Globus pallidus (tissue), 1 donor: ENCODE data around the gene RALY.
"Not testable (repeated sequence)": the region's sequence is repeated elsewhere in the genome, so short reads cannot be mapped to it uniquely, and the experiment has no call there.

Experiments
- DNase-seq: peaks from one replicate; pipeline ENCODE4 v3.0.0-alpha.2; 2015; ENCODE audit warnings: low spot score

RALY gene

DNA sequence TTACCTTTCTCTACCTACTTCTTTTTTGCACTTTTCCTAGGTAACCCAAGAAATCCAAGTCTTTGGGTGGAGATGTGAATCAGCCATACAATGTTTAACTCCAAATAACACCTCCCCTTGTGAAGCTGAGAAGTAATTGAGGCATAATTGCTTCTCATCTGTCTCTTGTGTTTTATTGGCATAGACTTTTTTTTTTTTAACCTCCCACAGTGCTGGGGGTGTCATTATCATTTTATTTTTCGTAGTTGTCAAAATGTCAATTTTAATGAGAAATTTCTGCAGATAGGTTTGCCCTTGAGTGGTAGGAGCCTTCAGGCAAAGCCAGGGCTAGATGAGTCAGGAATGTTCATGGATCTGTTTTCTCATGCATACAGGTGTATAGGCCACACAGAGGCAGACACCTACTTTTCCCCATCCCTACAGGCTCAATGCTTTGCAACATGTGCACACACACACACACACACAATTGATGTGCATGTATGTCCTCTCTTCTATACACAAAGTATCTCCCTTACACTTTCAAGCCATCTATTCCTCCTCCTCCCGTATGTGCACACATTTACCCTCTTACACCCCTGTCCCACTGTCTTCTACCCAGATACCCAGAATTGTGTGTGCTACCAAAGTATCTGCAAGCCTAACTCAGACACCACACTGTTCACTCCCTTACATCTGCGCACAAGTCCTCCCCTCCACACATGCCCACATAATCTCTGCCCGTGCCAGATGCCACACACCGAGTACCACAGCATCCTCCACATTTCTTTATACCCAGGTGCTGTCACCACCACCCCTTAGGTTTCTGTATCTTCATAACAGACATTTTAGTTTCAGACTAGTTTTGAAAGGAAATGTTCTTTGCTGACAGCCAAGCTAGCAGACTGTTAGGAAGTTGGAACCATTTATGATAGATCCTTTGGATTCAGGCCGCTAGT is 22.0 kb downstream of the RALY start:
- DNase-seq, result no peak

DNA sequence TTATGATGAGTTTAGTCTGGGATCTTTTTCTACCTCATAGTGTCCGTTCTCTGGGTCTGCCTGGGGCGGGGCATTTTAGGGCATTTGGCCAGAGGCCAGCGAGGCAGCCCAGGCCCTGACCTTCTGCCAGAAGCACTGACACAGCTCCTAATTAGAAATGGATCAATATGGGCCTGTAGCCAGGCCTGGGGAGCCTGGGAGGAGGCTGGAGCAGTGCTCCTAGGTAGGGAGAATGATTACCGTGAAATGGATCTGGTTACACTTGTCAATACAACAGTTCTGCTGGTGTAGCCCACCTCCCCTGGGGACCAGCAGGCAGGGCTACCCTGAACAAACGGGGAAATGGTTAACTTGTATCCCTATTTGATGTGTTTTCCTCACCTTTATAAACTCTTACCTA is 23.0 kb downstream of the RALY start:
- no peak for DNase-seq

DNA sequence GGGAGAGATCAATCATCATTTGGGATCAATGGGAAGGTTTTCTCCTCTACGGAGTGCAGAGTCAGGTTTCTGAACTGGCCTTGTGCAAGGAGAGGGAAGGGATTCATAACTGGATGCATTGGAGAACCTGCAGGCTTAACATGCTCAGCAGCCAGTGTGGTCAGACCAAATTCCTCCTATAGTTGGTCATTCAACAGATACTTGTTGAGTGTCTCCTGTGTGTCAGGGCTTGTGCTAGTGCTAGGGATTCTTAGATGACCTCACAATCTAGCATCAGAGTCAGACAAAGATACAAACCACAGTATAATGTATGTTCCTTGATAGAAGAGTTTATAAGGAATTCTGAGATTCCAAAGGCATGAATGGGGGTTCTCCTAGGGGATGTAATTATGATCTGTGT is 23.9 kb downstream of the RALY start:
- no peak for DNase-seq

DNA sequence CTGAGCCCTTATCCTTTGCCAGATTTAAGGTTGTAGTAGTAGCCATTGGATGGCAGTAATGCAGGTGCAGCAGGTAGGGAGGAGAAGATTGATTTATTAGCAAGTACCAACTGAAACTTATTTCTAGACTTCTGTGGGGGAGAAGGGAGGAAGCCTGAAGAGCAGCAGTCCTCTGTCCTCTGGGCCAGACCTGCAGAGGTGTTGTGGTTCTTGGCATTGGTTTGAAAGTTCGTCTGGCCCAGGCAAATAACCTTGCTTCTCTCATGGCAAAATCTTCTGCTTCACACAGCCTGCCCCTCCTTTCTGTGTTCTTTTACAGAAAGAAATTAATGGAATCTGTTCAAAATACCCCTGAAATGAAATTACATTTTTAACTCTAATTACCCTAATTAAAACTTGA is 24.5 kb downstream of the RALY start:
- no peak for DNase-seq

DNA sequence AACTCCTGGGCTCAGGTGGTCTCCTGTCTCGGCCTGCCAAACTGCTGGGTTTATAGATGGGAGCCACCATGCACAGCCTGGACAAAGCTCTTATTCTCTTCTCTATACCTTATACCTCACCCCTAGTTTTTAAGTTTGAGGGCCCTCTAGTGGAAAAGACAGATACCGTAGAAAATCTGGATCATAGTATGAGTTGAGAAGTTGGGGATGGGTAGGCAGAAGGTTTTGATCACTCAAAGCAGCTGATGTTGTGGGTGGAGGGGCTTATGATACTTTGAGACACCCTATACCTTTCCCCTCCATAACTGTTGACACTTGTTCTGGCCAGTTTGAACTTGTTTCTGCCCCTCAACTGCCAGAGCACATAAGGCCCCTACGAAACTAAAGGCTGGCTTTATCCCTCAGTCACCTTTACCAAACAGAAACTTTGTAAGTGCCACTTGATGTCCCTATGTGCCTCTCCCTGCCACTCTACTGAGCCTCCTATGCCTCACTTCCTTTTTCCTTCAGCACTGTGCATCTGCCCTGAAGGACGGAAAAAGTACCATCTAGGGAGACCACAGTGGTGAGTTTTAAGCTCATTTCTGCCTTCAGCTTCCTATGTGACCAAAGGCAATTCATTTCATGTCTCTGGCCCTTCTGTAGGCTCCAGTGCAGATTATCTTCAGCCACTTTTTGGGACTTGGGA is 28.6 kb downstream of the RALY start:
- no peak for DNase-seq

DNA sequence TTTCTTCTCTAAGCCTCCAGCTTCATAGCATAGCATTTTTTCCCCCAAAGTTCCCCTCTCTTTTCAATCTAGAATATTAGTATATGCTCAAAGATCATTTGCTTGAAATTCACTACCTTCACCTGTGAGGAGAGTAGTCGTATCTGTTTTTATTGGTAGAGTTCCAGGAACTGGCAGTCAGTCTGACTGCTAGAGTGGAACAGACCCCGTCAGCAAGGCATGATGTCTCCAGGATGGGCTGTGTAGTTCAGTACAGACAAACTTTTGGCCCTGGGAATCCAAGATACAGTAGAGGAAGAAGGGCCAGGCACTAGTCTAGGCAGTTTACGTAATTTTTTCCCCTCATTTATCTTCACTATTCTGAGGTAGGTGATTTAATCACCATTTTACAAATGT is 29.1 kb downstream of the RALY start:
- no peak for DNase-seq

DNA sequence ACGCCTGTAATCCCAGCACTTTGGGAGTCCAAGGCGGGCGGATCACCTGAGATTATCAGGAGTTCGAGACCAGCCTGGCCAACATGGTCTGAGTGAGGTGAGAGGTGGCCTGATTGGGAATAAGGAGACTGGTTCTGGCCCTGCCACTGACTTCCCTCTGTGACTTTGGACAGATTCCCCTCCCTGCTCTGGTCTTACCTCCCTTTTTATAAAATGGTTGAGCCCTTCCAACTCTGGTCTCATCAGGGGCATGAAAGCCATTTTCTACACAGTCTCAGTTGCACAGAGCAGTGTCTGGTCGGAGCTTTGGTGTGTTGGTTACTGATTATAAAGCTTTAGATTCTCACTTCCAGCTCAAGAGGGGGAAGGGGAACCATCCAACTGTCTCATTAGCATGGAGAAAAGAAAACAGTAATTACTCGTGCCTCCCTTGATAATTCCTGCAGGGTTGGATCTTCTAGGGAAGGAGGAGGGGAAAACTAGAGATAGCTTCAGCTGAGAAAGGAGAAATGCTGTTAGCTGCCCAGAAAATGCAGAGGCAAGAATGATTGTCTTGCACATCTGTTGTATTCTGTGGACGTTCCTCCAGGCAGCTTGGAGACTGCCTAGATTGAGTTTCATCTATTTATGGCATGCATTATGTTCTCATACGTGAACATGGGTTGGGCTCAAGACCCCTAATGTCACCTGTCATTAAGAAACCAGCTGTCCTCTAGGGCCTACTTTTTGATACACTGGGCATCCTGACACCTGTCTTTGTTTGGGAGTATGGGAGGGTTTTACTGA is 30.4 kb downstream of the RALY start:
- DNase-seq, result no peak

DNA sequence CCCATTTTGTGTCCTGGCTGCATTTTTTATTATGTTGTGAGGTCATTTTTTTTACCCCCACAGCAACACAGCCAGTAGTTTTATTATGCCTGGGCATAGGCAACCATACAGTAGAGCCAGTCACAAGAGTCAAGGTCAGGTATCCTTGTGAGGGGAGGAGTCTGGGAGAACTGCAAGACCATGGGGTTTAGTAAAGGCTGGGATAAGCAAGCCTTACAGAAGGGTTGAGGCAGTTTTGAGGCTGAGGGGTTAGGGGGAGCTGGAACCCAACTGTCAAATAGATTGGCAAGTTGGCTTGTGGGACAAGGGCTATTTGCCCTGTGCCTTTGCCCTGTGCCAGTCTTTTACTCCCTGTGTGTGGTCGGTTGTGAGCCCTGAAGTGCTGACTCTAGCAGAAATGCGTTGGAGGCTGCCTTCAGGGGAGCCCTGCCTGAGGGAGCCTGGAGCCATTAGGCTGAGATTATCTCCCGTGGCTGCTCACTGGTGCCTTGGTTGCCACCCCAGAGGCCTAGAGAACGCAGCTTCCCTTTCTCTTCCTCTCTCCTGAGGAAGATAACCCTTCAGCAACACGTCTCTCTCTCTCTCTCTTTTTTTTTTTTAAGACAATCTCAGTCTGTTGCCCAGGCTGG is 31.1 kb downstream of the RALY start:
- DNase-seq, result no peak

DNA sequence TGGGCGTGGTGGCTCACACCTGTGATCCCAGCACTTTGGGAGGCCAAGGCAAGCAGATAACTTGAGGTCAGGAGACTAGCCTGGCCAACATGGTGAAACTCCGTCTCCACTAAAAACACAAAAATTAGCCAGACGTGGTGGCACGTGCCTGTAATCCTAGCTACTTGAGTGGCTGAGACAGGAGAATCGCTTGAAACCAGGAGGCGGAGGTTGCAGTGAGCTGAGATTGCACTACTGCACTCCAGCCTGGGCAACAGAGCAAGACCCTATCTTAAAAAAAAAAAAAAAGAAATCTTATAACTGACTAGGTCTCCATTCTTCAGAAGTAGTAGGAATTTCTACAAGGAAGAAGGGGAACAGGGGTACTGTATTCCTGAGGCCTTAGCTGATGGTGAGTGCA is 34.3 kb downstream of the RALY start:
- DNase-seq, result not testable (repeated sequence)

DNA sequence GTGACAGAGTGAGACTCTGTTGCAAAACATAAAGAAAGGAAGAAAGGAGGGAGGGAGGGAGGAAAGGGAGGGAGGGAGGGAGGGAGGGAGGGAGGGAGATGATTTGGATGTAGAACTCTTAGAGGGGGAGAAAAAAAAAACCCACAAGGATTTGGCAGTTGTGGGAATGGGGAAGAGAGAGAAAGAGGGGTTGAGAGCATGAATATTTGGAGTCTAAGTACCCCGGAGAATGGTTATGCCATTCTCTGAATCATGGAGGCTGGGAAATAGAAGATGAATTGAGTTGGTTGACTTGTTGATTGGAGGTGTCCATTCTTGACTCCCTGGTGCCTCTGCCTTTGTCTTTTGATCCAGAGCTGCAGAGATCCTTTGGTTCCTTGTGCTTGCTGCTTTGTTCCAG is 35.7 kb downstream of the RALY start:
- DNase-seq, result no peak

DNA sequence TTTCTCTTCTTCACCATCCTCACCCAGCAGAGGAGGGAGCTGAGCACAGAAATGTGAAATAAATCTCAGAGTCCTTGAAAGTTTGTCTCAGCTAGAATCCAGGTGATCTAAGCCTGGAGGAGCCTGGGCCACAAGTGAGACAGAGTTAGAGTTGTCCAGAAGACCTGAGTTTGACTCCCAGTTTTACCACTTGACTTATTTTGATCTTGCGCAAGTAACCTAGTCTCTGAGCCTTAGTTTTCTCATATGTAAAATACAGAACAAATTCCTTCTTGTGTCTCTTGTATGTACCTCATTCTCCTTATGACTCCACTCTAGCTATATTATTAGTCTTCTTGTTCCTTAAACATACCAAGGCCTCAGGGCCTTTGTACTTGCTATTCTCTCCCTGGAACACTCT is 36.7 kb downstream of the RALY start:
- no peak for DNase-seq

DNA sequence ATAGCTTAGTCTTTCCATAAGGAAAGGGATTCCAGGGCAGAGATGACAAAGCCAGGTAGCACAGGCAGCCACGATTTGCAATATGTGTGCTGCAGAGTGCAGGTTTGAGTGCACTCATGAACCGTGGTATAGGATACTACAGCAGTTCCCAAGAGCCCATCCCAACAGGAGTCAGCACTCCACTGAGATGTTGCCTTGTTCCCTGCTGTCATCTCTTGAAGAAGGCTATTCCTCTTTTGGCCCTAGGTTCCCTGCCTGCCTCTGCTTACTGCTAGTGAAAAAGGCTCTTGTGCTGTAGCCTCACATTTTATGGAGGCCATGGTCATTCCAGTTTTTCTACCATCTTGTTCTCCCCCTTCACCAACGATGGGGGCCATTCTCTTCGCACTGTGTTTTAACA is 40.2 kb downstream of the RALY start:
- no peak for DNase-seq

DNA sequence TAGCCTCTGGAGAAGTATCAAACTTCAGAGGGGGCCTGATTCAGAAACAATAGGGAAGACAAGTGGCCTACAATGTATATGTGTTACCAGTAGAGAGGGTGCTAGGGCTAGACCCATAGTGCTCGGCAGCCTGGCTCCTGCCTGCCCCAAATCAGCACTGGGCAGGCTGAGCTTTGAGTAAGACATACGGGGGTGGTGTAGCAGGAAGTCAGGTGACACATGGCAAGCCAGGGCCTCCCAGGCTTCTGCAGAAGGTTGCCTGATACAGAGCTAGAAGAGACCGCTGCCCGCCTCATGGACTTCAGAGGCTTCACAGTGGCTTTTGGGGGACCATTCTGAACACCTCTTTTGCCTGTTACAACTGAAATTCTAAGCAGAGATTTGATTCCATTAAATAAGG is 43.4 kb downstream of the RALY start:
- no peak for DNase-seq

DNA sequence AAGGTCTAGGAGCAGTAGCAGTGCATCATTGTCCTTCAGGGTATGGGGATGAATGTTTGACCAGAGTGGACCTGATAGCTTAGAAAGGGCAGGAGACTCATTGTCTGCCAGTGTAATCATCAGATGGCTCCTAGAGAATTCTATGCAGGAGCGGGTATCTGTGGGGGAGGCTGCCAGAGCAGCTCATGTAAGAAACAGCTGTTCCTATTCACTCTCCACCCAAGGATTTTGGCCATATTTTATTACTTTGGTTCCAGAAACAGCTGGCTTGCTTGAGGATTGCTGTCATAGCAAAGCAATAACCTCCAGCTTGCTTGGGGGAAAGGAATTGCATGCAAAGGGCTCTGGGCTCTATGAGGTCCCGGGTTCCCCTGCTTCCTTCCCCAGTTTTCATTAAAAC is 44.1 kb downstream of the RALY start:
- DNase-seq, result no peak

DNA sequence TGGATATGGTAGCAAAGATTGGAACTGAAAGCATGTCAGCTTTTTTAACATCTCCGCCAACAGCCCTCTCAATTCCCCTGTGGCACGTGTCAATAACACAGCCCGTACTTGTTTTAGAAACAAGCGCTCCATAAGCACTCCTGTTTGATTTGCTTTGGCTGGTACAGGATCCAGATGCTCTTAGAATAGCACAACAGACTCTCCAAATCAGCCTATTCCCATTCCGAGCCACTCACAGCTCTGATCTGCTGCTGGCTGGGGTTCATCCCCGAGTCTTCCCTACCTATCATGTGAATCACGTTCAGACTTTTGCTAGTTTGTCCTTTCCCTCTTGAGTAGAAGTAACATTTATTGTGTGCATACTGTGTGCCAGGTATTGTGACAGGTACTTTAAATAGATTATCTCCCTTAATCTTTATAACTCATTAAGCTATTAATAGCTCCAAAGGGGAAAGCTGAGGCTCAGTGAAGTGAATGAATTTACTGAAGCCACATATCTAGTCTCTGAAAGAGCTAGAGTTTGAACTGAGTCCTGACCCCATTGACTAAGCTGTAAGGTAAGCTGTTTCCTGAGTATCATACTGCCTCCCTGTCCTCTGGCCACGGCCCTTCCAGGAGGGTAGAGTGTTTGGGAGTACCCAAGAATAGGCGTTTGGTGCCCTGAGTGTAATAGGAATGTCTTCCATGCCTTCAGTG is 46.7 kb downstream of the RALY start:
- DNase-seq, result no peak

DNA sequence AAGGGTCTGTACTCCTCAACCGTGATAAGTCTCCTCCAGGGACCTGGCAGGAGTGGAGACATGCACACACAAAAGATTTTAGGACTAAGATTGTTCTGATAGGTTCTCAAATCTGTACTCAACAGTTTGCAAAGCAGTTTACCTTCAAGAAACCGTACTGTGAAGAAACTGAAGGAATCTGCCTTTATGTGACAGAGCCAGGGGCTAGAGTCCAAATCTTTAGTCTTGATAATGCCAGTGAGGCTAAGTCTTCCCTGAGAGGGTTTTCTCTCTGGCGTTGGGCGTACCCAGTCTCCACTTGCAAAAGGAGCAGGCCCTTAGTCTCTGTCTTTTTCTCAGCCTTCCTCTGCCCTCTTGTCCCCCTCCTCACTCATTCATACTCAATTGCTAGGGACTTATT is 47.5 kb downstream of the RALY start:
- DNase-seq, result no peak

DNA sequence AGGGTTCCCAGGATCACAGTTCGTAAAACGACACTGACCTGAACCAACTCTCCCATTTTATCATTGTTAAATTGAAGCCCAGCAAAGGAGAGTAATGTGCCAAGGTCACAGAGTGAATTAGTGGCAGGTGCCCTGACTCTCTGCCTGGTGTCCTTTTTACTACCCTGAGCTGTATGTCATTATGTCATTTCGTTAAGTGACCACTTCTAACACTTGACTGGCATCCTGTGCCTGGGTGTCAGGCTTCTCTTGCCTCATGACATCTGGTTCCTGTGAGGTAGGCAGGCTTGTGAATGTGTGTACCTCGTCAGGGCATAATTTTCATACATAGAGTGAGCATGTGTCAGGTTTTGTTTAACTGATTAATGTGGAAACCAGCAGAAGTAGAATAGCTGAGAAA is 48.6 kb downstream of the RALY start:
- no peak for DNase-seq

DNA sequence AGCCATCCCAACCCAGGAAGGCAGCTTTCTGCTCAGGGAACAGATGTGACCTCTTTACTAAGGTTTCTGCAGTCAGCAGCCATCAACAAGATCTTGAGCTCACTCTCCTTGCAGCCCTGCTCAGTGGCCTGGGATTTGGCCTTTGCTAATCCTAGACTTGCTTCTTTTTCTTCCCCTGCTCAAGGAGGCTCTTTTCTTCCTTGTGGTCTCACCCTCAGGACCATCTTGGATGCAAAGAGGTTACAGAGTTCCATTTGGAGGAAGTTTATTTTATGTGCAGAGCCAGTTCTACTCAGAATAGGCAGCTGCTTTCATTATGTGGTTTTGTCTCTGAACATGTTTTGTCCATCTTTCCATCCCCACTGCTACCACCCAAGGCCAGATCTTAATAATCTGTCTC is 49.3 kb downstream of the RALY start:
- DNase-seq, result no peak

DNA sequence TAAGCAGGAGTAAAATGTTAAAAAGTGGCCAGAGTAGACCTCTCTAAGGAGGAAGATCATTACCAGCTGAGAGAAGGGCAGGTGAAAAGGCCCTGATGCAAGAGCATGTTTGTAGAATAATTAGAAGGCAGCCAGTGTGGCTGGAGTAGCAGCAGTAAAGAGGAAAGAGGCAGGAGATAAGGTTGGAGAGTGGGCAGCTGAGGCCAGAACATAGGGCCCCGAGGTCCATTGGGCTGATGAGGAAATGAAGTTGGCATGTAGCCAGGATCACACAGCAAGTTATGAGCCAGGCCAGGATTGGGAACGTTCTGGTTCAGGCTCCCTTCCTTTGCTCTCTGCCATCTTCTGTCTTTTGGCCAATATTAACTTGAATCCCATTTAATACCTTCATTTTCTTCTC is 51.6 kb downstream of the RALY start:
- DNase-seq, result no peak

DNA sequence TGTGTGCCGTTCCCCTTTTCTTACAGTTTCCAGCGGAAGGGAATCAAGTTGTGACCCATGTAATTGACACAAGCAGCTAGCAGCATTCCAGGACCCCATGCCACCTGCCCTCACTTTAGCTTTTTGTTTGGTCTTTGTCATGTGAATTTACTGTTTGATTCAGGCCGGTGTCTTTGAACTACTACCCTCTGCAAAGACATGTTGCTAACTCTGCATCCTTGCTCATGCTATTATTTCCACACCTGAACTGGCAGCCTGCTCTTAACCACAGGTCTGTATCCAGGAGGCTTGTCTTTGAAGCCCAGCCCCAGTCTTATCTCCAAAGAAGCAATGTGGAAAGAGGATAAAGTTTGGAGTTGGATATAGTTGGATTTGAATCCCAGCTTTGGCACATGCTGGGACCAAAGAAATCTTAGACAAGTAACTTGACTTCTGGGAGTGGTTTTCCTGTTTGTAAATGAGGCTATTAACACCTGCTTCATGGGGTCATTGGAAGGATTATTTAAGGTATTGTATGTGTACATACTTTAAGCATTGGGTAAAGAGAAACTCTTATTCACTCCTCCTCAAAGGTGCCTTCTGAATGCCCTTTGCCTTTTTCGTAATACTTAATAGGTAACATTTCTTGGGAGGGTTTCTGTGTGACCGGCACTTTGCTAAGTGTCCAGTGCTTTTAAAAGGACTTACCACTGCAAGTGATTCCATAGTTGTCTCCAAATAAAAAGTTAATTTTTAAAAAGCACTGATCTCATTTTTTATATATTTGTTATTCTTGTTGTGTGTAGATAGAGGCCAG is 52.4 kb downstream of the RALY start:
- no peak for DNase-seq
